Measurements from ENCODE around the gene RNGTT.
"Not testable (repeated sequence)": the region's sequence is repeated elsewhere in the genome, so short reads cannot be mapped to it uniquely, and the experiment has no call there.

RNGTT gene

DNA sequence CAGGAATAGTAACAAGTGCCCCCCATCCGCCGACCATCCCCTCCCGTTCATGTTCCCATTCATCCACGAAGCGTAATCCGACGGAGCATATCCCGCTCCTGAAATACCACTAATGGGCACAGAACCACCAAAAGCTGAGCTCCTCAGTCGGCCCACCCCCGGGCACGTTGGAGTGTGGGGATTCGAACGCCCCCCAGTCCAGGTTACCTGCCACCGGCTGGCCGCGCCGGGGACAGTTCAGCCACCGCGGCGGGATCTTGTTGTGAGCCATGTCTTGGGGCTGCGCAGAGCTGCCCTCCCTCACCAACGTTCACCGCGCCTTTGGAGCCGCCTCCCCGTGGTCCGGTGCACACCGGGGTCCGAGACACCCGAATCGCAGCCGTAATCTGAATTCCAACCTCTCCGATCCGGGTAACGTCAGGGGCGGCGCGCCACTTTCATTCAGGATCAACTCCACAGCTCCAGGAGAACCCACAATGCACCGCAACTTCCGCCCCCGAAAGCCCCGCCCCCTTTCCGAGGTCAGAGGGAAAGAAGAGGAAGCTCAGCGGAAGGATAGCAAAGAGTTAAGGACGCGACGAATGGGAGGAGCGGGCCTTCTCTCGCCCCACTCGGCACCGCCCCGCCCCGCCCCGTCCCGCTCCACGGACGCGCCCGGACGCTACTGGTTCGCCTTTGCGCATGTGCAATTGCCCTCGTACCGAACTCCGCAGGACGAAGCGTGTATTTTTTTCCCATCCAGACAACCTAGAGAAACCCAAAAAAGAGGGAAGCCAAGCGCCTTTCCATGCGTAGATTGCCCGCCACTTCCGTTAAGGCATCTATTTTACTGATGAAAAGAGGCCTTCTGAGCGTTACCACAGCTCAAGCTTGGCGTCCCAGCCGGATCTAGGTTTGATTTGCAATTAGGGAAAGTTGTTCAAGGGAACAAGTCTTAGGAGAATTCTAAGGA lies at the start of gene RNGTT:
Gene RNGTT (minus strand): TSS at position 480 of the 952 bp plus-strand sequence. CDS start 209 bp downstream, at position 271.
- in situ Hi-C loops (cut with MboI; ENCODE audit: low sequenced_read_pairs): no loop called here

DNA sequence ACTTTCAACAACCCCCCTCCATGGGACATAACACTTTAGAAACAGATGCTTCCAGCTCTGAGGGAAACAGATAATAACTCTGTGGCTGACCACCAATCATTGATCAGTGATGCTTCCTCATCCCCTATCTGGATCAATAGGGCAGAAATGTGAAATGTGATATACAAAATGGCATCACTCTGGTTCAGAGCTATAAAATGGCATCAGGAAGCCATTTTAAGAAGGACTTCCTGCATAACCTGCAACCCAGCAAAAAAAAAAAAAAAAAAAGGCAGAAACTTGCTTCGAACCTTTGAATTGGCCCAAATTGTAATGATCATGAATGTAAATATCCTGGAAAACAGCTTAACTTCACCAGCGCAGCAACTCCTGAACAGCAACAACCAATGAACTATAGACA lies 48.0 kb upstream of the RNGTT start:
- in situ Hi-C loops (cut with MboI; ENCODE audit: low sequenced_read_pairs): no loop called here

GRCh38 chr6:89010825-89011224 lies 47.4 kb upstream of the RNGTT start:
- in situ Hi-C loops (cut with MboI; ENCODE audit: low sequenced_read_pairs): no loop called here

- in situ Hi-C loops (cut with MboI; ENCODE audit: low sequenced_read_pairs): no loop called here
Measured at GRCh38 chr6:89009624-89010059, 46.2 kb upstream of the RNGTT start.

GRCh38 chr6:89008815-89009374 lies 45.5 kb upstream of the RNGTT start:
- in situ Hi-C loops (cut with MboI; ENCODE audit: low sequenced_read_pairs): no loop called here

DNA sequence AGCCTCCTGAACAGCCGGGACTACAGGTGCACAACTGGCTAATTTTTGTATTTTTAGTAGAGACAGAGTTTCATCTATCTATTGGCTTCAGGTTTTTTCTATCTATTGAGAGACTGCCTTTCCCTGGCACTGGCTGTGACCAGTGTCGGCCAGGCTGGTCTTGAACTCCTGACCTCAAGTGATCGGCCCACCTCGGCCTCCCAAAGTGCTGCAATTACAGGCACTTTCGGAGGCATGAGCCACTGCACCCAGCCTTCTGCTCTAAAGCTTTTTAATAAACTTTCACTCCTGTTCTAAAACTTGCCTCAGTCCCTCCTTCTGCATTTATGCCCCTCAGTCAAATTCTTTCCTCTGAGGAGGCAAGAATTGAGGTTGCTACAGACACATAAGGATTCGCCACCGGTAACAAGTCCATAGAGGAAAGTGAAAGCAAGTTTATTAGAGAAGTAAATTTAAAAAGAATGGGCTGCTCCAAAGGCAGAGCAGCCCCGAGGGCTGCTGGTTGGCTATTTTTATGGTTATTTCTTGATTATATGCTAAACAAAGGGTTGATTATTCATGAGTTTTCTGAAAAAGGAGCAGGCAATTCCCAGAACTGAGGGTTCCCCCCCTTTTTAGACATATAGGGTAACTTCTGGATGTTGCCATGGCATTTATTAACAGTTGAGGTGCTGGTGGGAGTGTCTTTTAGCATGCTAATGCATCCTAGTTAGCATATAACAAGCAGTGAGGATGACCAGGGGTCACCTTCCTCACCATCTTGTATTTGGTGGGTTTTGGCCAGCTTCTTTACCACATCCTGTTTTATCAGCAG lies 44.8 kb upstream of the RNGTT start:
- in situ Hi-C loops (cut with MboI; ENCODE audit: low sequenced_read_pairs): no loop called here

GRCh38 chr6:89007209-89008000 lies 44.0 kb upstream of the RNGTT start:
- in situ Hi-C loops (cut with MboI; ENCODE audit: low sequenced_read_pairs): no loop called here

- in situ Hi-C loops (cut with MboI; ENCODE audit: low sequenced_read_pairs): no loop called here
Measured at GRCh38 chr6:89002523-89002922, 39.1 kb upstream of the RNGTT start.

DNA sequence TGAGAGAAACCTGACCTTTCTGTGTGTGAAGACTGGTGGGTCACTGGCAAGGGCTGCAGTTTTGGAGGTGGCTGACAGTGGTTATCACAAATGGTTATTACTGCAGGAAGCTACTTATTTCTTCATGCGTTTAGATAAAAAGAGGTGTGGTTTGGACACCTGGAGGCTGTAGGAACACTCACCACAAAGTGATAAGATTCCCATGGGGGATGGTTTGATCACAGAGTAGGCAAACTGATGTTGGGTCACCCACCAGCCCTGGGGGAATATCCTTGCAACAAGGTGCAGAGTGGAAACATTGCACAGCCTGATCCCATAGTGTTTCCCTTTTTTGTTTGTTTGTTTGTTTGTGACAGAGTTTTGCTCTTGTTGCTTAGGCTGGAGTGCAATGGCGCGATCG lies 33.9 kb upstream of the RNGTT start:
- in situ Hi-C loops (cut with MboI; ENCODE audit: low sequenced_read_pairs): no loop called here

- in situ Hi-C loops (cut with MboI; ENCODE audit: low sequenced_read_pairs): no loop called here
Measured at GRCh38 chr6:88992741-88993552, 29.5 kb upstream of the RNGTT start.

DNA sequence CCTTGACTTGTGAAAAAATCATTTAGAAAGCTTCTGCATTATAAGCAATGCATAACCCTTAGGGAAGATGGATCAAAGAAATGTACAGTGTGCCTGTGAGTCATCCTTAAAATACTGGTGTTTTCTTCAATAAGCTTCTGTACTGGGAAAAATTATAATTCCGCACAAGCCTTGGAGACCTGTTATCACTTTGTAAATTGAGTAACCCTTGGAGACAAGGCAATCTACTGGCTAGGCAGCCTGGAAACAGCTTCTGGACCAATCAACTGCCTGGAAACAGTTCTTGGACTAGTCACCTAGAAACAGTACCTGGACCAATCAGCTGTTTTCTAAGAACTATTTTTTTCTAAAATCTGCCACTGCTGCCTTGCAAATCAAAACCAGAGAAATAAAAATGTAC lies 25.8 kb upstream of the RNGTT start:
- in situ Hi-C loops (cut with MboI; ENCODE audit: low sequenced_read_pairs): no loop called here

DNA sequence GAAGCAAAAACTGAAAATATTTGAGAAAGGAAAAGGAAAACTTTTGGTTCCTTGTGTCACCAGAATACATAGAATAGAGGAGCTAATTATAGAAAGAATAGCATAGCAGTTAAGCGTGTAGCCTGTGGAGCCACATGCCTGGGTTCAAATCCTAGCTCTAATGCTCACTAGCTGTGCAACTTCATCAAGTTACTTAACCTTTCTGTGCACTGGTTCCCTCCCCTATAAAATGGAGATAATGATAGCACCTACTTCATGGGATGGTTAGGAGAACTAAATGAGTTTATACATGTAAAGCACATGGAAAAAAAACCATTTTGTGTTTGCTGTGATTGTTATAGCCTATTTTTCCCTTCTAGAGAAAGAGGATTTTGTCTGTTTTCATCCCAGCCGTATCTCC lies 24.5 kb upstream of the RNGTT start:
- in situ Hi-C loops (cut with MboI; ENCODE audit: low sequenced_read_pairs): no loop called here

- in situ Hi-C loops (cut with MboI; ENCODE audit: low sequenced_read_pairs): no loop called here
Measured at GRCh38 chr6:88985901-88986300, 22.5 kb upstream of the RNGTT start.

GRCh38 chr6:88984606-88985005 lies 21.2 kb upstream of the RNGTT start:
- in situ Hi-C loops (cut with MboI; ENCODE audit: low sequenced_read_pairs): no loop called here

- in situ Hi-C loops (cut with MboI; ENCODE audit: low sequenced_read_pairs): no loop called here
Measured at GRCh38 chr6:88984152-88984551, 20.7 kb upstream of the RNGTT start.

DNA sequence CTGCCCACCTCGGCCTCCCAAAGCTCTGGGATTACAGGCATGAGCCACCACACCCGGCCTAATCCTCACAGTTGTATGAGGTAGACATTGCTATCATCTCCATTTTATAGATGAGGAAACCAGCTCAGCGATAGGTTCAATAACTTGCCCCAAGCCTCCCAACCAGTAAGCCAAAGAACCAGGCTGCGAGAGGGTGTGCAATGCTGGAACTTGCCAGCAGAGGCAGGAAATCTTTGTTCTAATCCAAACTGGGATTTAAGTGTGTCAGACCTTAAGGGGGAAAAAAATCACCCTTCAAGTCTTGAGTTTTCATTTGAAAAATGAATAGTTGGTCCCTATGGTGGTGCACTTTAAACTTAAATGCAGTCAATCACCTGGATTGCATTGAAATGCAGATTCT lies 20.1 kb upstream of the RNGTT start:
- in situ Hi-C loops (cut with MboI; ENCODE audit: low sequenced_read_pairs): no loop called here

GRCh38 chr6:88983129-88983528 lies 19.7 kb upstream of the RNGTT start:
- in situ Hi-C loops (cut with MboI; ENCODE audit: low sequenced_read_pairs): not testable (repeated sequence)

GRCh38 chr6:88982720-88983119 lies 19.3 kb upstream of the RNGTT start:
- in situ Hi-C loops (cut with MboI; ENCODE audit: low sequenced_read_pairs): no loop called here

DNA sequence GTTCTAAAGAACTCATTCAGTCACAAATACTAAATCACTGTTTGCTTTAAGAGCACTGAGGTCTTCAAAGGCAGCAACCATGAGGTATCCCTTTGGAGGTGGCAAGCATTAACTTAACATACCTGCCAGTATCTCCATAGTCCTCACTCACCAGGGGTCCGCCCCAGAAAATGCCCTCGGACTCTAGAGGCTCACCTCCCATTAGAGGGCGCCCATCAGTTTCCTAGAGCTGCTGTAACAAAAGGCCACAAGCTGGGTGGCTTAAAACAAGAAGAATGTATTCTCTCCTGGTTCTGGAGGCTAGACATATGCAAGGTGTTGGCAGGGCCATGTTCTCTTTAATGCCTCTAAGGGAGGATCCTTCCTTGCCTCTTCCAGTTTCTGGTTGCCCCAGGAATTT lies 12.0 kb upstream of the RNGTT start:
- in situ Hi-C loops (cut with MboI; ENCODE audit: low sequenced_read_pairs): no loop called here

Data from HL-60/S4 treated with phorbol 12-myristate 13-acetate at 8.2 ng/mL for 4 days and 3 days (cell line).